Panc1 (cell line): Measurements from ENCODE around the gene INPP5A.

Source experiments
- CTCF ChIP-seq: fragments of 450-650 bp; IDR thresholded peaks from 2 replicates; pipeline ENCODE4 v1.5.1; 2017; ENCODE audit warnings: mild to moderate bottlenecking
- POLR2AphosphoS5 ChIP-seq: IDR thresholded peaks from 2 replicates; pipeline ENCODE4 v1.6.1; 2012; ENCODE audit warnings: mild to moderate bottlenecking, low read depth, low read length, moderate library complexity
- REST ChIP-seq, 2 experiments: IDR thresholded peaks; 2 replicates each; pipeline ENCODE4 v1.6.1; 2011 to 2012; ENCODE audit warnings: low read depth in 2 of 2, control low read depth in 1 of 2, low read length in 1 of 2, mild to moderate bottlenecking in 1 of 2, moderate library complexity in 1 of 2; ENCODE audit not compliant: insufficient read depth in 1 of 2
- SIN3A ChIP-seq: IDR thresholded peaks from 2 replicates; pipeline ENCODE4 v1.6.1; 2012; ENCODE audit warnings: low read depth, mild to moderate bottlenecking, low read length, moderate library complexity, borderline replicate concordance; ENCODE audit not compliant: insufficient read depth
- TCF7L2 ChIP-seq: IDR thresholded peaks from 2 replicates; pipeline ENCODE4 v1.6.1; 2011; ENCODE audit warnings: mild to moderate bottlenecking, low read depth, low read length, inconsistent platforms

GRCh38 chr10:132803416-132804210 lies 266.0 kb downstream of the INPP5A start:
- no peak for TF ChIP-seq SIN3A
- no peak for TF ChIP-seq CTCF
- TF ChIP-seq REST (IDR thresholded peaks at IDR 0.05; ENCODE audit: insufficient read depth in 1 of 2, low read depth in 2 of 2, low read length in 1 of 2) = no peak
- no peak for TF ChIP-seq POLR2AphosphoS5
- TF ChIP-seq TCF7L2 = no peak
